GM10266 (cell line): Measurements from ENCODE around the gene HES3.
A peak's percentile ranks its signal among the peaks of the same experiment; 100 is the strongest.

ENCODE experiments used
- DNase-seq: peaks from one replicate; pipeline ENCODE4 v3.0.0; 2012; ENCODE audit errors: extremely low spot score
- TF ChIP-seq, protein P1 (sequence below): IDR thresholded peaks from 2 replicates; pipeline ENCODE4 v1.5.1; 2012; ENCODE audit warnings: mild to moderate bottlenecking, low read depth; ENCODE audit not compliant: control insufficient read depth, insufficient read depth; ENCODE audit errors: missing control alignments

The HES3 gene

DNA sequence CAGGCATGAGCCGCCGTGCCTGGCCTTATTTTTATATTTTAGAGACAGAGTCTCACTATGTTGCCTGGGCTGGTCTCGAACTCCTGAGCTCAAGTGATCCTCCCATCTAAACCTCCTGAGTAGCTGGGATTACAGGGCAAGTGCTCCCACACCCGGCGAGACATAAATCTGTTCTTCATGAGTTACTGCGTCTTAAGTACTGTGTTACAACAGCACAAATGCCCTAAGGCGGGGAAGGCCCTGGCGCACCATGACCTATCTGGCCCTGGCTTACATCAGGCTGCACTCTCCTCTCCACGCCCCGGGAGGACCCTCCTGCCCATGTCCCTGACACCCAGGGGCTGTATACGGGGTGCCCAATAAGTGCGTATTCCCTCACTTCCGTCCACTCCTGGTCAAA lies 12.7 kb downstream of the HES3 start:
- TF ChIP-seq, protein P1, sequence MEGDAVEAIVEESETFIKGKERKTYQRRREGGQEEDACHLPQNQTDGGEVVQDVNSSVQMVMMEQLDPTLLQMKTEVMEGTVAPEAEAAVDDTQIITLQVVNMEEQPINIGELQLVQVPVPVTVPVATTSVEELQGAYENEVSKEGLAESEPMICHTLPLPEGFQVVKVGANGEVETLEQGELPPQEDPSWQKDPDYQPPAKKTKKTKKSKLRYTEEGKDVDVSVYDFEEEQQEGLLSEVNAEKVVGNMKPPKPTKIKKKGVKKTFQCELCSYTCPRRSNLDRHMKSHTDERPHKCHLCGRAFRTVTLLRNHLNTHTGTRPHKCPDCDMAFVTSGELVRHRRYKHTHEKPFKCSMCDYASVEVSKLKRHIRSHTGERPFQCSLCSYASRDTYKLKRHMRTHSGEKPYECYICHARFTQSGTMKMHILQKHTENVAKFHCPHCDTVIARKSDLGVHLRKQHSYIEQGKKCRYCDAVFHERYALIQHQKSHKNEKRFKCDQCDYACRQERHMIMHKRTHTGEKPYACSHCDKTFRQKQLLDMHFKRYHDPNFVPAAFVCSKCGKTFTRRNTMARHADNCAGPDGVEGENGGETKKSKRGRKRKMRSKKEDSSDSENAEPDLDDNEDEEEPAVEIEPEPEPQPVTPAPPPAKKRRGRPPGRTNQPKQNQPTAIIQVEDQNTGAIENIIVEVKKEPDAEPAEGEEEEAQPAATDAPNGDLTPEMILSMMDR = no peak
- no peak for DNase-seq

DNA sequence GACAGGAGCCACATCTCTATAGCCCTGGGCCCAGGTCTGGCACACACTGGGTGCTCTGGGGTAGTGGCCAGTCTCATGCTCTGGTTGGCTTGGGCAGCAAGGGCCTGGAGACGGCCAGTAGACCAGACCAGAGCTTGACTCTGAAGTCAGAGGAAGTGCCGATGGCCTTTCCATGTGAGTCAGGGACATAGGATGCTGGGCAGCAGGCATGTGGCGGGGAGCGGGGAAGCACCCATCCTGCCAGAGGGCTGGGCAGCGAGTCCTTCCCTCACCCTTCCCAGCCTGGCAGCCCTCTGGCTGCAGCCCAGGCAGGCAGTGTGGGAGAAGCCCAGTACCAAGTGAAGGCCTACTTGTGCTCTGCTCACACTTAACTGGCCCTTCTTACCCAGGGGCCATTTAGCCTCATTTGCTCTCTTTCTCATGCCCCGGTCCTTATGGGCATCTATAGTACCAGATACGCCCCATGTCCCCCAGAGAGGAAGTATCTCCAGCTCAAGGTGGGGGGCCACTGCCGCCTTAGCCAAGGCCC lies 13.6 kb downstream of the HES3 start:
- no peak for DNase-seq
- TF ChIP-seq, protein P1 = no peak

DNA sequence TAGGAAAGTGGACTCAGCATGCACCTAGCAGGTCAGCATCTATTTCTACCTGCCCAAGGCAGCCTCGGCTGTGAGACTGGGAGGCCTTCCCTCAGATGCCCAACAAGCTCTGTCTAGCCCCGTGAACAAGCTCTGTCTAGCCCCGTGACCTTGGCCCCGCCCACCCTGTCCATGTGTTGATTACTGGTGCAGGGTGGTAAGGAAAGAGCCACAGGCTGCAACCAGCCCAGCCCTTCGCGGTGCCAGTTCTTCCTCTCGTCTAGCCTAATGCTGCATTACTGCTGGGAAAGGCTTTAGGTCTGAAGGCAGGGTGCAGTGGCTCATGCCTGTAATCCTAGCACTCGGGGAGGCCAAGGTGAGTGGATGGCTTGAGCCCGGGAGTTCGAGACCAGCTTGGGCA lies 14.7 kb downstream of the HES3 start:
- TF ChIP-seq, protein P1 = no peak
- no peak for DNase-seq

DNA sequence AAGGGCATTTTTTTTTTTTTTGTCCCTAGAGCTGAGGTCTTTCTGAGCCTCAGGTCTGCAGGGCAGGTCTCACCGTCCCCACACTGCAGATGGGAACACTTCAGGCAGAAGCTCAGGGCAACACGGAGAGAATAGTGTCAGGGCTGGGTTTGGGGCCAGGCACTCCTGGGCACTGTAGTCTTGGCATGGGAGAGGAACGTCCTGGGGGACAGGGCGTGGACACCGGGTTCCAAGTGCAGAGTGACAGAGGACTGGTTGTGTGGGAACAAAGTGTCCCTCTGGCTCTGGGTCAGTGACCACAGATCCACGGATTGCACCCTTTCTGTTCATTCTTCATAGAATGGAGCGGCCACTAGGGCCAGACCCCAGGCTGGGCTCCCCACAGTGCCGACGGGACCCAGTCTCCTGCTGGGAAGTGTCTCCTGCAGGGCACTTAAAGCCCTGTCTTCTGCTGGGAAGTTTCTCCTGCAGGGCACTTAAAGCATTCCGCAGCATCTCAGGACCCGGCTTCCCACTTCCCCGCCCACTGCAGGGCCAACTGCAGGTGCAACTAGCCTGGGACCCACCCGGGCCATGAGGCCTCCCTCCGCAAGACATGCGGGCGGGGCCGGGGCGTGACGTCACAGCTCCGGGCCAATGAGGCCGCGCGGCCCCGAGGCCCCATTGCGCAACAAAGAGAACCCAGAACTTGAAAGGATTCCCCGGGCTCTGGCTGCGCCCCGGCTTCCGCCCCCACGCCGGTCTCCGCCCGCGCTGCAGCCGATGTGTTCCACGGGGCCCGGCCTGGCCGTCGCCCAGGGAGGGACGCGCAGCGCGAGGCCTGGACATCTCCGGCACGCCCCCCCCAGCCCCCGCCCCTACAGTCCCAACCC lies 15.7 kb downstream of the HES3 start:
- peak; percentile 96 for DNase-seq
- TF ChIP-seq, protein P1 = no peak

DNA sequence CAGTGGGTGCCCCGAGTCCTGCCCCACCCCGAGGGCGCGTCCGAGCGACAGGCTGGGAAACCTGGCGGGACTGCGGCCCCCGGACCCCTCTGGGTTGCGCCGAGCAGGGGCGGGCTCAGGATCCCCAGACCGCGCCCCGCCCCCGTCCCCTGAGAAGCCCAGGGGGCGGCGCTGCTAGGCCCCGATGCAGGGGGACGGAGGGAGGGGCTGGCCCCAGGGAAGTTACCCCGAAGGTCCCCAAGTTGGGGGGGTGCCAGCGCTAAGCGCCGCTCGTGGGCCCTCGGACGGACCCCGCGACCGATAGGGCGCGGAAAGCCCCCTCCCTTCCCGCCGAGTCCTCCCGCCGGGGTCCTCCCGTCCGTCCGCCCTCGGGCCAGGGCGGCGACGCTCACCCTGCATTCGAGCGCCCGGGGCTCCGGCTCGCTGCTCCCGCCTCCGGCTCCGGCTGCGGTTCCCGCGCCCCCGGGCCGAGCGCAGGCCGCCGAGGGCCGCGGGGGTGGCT lies 16.5 kb downstream of the HES3 start:
- peak; percentile 85 for DNase-seq
- TF ChIP-seq, protein P1 = no peak

DNA sequence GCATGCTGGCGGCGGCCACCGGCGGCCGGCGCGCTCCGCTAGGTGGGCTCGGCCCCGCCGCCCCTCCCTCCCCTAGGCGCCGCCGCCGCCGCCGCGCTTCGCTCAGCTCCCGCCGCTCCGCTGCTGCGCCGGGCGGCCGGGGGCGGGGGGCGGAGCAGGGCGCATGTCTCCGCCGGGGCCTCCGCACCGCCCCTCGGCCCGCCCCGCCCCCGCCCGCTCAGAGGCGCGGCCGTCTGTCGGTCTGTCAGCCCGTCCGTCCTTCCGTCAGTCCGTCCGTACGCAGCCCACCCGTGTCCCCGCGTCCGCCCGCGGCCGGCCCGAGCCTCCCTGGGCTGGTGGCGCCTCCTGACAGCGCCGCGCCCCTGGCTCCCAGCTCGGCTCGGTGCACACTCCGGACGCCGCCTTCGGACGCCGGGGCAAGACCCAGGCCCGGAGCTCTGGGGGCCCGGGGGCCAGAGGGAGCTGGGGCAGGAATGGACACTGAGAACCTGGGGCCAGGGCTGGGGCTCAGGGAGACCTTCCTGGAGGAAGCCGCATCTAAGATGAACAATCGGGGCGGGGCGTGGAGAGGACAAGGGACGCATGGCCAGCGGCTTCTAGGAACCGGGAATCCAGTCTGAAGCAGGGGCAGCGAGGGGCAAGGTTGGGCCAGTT lies 17.1 kb downstream of the HES3 start, which contains the start of gene GPR153:
GPR153 (minus strand) TSS at position 138 of the 654 bp plus-strand sequence. CDS start 6,193 bp downstream, outside the sequence.
- DNase-seq = peak; percentile 92
- TF ChIP-seq, protein P1 = no peak
